HG03095 (cell line): ENCODE measurements around the gene LHX4.

Experiments
- ATAC-seq: cut with Tn5 transposase; IDR thresholded peaks from one replicate; pipeline ENCODE4 v1.9.1; 2021; ENCODE audit warnings: moderate library complexity; ENCODE audit not compliant: unreplicated experiment

LHX4 gene

GRCh38 chr1:180270530-180271271 is 40.6 kb downstream of the LHX4 start:
- no peak for ATAC-seq

GRCh38 chr1:180271272-180272255 is 41.5 kb downstream of the LHX4 start:
- ATAC-seq = no peak

- no peak for ATAC-seq
These were observed 42.3 kb downstream of the LHX4 start for GRCh38 chr1:180272395-180272794.

DNA sequence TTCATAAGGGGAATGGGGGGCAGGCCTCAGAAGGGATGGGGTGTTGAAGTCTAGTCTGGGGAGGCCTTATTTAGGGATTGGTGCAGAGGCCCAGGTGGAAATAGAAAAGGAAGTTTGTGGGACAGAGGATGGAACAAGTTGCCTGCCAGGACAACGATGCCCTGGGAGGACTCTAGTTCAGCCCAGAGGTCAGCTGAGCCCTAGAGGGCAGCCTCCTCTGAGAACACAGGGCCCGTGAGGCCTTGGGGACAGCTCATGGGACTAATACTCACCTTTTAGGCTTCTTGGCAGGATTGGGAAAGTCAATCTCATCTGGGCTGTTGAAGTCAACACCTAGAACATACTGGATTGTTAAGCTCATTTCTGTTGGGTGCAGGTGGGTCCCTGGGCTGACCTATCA is 43.0 kb downstream of the LHX4 start:
- no peak for ATAC-seq

DNA sequence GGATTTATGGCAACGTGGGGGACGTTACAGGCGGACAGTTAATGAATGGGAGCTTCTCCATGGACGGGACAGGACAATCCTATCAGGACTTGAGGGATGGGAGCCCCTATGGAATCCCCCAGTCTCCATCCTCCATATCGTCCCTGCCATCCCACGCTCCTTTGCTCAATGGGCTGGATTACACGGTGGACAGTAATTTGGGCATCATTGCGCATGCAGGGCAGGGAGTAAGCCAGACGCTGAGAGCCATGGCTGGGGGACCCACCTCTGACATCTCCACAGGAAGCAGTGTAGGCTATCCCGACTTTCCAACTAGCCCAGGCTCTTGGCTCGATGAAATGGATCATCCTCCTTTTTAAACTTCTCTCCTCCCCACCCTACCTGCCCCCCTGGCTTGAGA is 44.2 kb downstream of the LHX4 start:
- ATAC-seq = no peak

- no peak for ATAC-seq
These were observed 45.7 kb downstream of the LHX4 start for GRCh38 chr1:180275726-180276125.

DNA sequence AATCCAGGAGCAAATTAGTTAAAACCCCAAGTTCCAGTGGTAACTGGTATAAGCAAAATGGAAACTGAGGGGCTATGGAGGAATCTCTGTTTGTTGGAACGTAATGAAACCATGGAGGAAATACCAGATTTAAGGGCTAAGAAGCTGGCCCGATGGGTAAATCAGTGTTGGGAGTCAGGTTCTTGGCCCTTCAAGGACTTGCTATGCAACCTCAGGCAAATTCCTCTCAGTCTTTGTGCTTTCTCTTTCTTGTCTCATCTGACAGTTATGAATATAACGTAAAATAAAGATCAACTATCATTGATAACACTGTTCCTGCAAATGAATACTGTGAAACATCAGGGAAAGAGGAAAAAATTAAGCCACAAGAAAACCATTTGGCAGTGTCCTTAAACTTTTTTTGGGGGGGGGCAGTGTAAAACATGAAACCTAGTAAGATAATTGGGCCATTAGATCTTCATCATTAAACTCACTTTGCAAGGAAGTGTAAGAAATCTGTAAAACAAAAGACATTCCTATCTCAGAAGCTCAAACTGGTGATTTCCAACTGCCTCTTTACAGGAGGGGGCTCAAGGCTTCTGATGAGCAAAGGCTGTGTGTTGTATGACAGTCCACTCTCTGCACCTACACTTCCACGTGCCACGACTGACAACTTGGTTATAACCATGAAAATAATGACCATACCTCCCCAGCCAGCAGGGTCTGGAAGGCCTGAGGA is 47.6 kb downstream of the LHX4 start:
- no peak for ATAC-seq

GRCh38 chr1:180278194-180278515 is 48.1 kb downstream of the LHX4 start:
- no peak for ATAC-seq

- no peak for ATAC-seq
These were observed 48.7 kb downstream of the LHX4 start for GRCh38 chr1:180278596-180279395.

DNA sequence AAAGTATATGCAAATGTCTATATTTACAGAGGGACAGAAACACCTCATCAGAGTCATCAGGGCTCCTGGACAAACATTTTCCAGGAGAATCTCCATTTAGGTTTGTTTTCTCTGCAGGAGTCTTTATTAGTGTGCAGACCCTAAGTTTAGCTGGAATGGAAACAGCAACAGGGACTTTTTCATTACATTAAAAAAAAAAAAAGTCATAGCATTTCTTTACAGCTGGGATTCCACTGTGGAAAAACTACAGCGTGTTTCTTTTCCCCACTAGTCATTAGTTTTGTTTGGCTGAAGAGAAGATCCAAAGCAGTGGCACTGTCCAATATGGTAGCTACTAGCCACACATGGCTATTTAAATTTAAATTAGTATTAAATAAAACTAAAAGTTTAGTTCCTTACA is 49.6 kb downstream of the LHX4 start:
- no peak for ATAC-seq

DNA sequence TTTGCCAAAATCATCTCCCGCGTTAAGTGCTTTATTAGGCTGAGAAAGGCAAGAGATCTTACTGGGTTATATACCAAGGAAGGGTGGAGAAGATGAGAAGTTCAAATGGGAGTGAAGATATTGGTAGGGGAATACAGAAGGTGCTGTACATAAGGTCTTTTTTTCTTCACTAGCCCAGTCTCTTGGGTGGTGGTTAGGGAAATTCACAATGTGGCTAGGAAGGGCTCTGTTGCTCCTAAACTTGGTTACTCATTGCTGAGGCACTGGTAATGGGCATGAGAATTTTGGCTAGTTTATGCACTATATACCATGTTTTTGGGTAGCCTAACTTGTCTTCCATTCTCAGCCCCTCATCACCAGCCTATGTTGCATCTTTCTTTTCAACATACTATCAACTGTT is 50.6 kb downstream of the LHX4 start:
- no peak for ATAC-seq

DNA sequence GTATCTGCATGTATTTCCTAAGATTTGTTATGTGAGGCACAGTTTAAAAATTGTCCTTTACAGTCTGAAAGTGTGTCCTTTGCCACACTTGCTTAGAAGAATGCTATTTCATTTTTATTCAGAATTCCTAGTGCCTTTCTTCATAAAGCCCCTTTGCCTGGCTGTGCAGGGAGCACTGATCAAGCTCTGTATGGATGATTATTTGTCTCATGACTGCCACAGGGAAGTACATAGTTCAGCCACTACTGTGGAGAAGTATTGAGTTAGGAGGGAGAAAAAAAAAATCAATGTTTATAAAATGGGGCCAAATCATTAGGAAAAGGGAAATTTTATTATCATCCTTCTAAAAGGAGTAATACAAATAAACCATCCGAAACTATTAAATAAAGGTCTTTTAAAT is 51.4 kb downstream of the LHX4 start:
- no peak for ATAC-seq

GRCh38 chr1:180282401-180283044 is 52.5 kb downstream of the LHX4 start:
- no peak for ATAC-seq

DNA sequence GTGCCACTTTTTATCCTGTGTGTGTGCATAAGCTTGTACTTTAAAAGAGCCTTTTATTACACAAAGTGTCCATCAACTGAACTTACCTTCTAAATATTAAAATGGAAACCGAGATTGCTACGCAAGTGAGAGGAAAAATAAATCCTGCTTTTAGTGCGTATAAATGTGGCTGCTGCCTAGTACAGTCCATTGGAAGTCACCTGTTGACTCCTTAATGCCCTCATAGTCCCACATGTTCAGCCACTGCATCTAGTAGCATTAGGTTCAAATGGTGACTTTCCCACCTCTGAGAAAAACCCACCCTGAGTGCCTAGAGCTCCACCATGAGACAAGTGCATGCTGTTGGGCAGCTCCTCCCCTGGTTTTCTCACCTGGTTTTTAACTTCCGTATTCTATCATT is 53.0 kb downstream of the LHX4 start:
- ATAC-seq = no peak

- ATAC-seq = no peak
These were observed 56.4 kb downstream of the LHX4 start for GRCh38 chr1:180286417-180286816.

DNA sequence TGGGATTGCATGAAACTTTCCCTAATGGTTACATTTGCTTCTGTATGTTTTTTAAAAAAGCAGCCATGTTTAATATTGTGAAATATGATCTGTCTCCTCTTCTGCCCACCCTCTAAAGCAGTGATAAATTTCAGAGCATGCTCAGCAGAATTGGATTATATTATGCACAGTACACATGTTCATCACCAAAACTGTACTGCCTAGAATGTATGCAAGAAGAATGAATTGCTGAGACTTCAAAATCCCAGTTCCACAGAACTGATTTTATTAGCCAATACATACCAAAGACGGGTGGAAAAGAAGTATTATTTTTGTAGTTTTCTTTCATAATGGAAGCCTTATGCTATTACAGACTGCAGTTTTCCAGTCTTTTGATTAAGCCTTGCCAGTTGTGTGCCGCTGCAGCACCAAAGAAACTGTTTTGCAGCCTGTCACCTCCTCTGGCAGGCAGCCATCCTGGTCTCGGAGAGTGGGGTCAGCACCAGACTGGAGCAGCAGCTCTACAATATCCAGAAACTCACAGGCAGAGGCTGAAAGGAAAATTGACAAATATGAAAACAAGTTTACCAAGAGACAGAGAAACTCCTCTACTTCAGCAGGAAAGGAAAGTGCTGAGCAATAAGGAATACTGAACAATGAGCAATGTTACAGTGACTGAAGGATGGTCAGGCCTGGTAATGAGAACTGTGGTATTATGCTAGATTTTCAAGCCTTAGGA is 58.1 kb downstream of the LHX4 start:
- ATAC-seq = no peak

- ATAC-seq = no peak
These were observed 58.9 kb downstream of the LHX4 start for GRCh38 chr1:180288940-180289339.

DNA sequence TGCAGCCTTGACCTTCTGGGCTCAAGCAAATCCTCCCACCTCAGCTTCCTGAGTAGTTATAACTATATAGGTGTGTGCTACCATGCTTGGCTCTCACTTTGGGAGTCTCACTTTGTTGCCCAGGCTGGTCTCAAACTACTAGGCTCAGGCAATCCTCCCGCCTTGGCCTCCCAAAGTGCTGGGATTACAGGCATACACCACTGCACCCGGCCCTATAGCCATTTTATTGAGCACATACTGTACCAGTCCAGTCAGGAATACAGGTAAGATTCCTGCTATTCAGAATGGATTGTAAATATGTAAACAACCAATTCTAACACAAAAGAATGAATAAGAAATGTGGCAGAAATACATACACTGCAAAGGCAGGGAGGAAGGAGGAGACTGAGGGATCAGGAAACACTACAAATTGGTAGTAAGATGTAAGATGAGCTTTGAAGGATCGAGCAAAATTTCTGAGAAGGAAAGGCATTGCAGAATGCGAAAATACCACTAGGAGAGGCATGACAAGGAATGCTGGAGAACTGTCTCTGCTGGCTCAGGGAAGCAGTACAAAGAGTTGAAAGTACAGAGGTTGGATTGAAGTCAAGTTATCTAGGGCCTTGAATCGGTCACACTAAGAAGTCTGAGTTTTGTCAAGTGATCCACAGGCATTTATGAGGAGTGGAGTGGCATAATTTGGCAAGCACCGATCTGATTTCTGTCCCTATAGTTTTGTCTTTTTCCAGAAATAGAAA is 60.4 kb downstream of the LHX4 start:
- ATAC-seq = no peak

DNA sequence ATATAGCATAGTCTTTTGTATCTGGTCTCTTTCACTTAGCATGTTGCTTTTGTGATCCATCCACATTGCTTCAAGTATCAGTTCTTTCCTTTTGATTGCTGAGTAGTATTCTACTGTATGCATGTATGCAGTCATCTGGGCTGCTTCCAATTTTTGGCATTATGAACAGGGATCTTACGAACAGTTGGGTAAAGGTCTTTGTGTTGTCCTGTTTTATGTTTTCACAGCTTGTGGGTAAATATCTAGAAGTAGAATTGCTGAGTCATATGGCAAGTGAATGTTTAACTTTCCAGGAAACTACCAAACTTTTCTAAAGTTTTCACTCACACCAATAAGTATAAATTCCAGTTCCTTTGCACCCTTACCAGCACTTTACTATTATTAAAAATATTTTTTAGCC is 60.9 kb downstream of the LHX4 start:
- no peak for ATAC-seq
